Fibroblast of the aortic adventitia (primary cell): Measurements from ENCODE around the gene FOXK1. TPM values are rescaled to one million over a fixed set of nuclear protein-coding genes. Genes with fewer than 3 reads are reported as not detected.

ENCODE experiments used
- DNase-seq: peaks from one replicate; pipeline ENCODE4 v3.0.0-alpha.2; 2010; ENCODE audit warnings: low read depth
- H3K4me3 ChIP-seq: 2 replicates; pipeline ENCODE4 v1.5.1; 2011; ENCODE audit warnings: low read depth, mild to moderate bottlenecking, control low read depth, low read length, moderate library complexity
- small RNA-seq: library from RNA; depleted of rRNA; stranded (forward); fragments of <200 nt; gene quantifications from one replicate; pipeline ENCODE3, GENCODE V24; 2012
- total RNA-seq: library from RNA; depleted of rRNA; stranded (reverse); fragments of >200 nt; gene quantifications from 2 replicates; pipeline ENCODE4 v1.2.3, GENCODE V29; 2012; ENCODE audit warnings: low replicate concordance
- TF ChIP-seq, protein P1 (sequence below): IDR thresholded peaks from 2 replicates; pipeline ENCODE4 v1.5.1; 2011; ENCODE audit warnings: mild to moderate bottlenecking, low read length, control low read depth, inconsistent platforms; ENCODE audit not compliant: insufficient read depth

The FOXK1 gene
- total RNA-seq, 1 donor = 27.8 TPM

DNA sequence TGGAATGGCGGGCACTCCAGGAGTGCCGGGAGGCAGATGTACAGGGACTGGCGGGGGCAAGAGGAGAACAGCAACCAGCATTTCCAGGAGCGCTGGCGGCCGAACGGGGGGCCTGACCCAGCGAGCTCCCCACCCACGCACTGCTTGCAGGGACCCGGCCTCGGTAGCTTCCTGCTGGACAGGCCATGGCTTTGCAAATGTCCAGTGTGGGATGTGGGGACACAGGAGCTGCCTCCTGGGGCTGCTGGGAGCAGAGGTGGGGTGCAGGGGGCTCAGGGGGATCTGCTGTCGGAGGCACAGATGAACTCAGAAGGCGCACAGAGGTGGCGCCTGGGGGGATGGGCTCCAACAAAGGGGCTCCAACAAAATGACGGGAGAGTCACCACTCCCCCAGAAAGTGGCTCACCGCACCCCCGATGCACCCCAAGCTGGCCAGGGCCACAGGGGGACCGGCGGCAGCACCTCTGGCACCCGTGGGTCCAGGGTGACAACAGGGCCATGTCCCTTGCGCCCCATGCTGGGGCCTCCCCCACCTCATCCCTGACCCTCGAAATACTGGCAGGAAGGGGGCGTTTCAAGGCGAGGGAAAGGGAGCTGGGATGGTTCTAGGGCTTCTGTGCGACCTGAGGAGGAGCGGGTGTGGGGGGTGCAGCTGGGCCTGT is 134.5 kb downstream of the FOXK1 start:
- no peak for DNase-seq
- TF ChIP-seq, protein P1, sequence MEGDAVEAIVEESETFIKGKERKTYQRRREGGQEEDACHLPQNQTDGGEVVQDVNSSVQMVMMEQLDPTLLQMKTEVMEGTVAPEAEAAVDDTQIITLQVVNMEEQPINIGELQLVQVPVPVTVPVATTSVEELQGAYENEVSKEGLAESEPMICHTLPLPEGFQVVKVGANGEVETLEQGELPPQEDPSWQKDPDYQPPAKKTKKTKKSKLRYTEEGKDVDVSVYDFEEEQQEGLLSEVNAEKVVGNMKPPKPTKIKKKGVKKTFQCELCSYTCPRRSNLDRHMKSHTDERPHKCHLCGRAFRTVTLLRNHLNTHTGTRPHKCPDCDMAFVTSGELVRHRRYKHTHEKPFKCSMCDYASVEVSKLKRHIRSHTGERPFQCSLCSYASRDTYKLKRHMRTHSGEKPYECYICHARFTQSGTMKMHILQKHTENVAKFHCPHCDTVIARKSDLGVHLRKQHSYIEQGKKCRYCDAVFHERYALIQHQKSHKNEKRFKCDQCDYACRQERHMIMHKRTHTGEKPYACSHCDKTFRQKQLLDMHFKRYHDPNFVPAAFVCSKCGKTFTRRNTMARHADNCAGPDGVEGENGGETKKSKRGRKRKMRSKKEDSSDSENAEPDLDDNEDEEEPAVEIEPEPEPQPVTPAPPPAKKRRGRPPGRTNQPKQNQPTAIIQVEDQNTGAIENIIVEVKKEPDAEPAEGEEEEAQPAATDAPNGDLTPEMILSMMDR = no peak

GRCh38 chr7:4817178-4817901 is 135.2 kb downstream of the FOXK1 start:
- DNase-seq = no peak
- TF ChIP-seq, protein P1 = no peak
- no peak overlapping the region for H3K4me3 ChIP-seq

More for the DNA sequence above, 134.5 kb downstream of the FOXK1 start:
- no peak overlapping the region for H3K4me3 ChIP-seq

DNA sequence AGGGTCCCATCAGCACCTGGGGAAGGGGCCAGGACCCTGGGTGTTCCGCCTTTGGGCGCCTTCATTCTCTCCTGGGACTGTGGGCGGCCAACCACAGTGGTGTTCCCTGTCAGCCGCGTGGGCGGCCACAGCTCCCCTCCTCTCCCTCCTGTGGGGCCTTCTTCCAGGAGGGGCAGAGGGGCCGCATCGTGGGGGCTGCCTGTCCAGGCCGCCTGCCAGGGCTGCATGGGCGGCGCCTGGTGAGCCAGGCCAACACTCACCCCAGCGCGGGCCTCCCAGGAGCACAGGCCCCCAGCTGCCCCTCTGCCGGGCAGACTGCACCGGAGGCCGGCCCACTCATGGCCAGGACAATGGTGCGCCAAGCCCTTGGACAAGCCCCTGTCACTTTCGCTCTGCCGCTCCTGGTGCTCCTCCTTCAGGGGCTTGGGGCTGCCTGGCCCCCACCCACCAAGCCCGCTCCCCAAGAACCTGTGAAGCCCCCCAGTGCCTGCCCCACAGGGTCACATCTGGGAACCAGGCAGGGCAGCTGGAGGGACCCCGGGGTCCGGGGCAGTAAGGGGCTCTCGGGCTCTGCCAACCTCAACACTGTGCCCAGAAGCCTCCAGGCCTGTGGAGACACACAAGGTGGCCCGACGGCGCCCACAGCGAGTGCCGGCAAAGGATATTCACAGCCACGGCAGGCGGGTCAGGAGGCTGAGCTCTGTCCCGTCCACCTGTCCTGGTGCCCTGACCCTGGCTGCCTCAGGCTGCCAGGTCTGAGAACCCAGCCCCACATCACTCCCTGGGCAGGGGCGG is 136.1 kb downstream of the FOXK1 start:
- TF ChIP-seq, protein P1 = no peak
- DNase-seq = no peak
- H3K4me3 ChIP-seq = no peak overlapping the region

DNA sequence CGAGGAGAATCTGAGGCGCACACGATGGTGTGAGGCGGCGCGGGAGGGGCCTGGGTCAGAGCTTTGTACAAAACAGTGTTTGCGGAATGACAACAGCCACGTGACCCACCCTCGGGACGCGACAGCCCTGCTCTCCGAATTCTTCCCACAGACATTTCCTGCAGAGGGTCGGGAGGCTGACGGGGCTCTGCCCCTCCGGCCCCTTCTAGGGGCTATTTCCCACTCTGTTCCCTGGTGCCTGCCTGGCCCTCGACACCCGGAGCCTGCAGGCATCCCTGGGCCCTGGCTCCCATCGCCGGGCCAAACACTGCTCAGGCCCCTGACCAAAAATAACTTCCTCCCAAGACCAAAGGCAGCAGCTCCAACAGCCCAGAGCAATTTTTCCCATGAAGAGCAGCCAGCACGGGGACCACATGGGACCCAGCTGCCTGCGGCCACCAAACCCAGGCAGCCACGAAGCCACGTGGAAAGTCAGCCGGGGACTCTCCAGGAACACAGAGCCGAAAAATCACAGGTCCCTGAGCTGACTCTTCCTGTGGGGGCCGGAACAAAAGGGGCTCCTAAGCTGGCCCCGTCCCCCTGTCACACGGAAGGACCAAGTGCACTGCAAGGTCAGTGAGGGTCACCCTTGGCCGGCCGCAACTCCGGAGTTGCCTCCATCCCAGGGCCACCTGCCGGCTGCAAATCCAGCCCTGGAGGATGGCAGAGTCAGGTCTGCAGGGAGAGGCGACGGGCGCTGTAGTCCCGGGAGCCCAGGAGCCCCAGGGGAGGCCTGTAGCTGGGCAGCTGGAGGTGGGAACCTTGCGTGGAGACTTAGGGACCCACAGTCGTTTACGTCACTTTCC is 137.7 kb downstream of the FOXK1 start:
- no peak for DNase-seq
- TF ChIP-seq, protein P1 = no peak
- no peak overlapping the region for H3K4me3 ChIP-seq

DNA sequence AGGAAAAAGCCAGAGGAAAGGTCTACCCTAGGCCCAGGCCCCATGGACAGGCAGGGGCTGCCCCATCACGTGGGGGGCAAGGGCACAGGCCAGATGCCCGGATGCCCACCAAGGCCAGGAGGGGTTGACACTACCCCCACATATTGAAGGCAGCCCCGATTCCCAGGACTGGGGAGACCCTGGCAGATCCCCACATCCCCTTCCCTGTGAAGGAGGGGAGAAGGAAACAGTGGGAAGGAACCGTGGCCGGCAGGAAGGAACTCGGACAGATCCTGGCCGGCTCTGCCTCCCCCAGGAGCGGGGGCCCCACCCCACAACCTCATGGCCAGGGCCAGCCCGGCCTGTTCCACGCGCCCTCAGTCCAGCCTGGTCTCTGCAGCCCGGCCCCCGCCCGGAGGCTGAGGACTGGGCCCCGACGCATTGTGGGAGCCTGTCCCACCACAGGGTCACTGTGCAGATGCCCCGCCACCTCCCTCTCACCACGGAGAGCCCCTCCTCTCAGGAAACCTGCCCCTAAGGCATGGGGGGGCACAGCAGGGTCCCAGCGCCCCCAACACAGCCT is 138.4 kb downstream of the FOXK1 start:
- TF ChIP-seq, protein P1 = no peak
- no peak overlapping the region for H3K4me3 ChIP-seq
- no peak for DNase-seq

Small RNA genes within 50 kb of the gene (small RNA-seq; reads per million reads assigned to genes)
- gene MIR4656 = not detected
- gene RF00019 = not detected

Other genes with a start within 250 kb of the FOXK1 start
- gene AP5Z1, start 93.3 kb downstream of the FOXK1 start, total RNA-seq = 33.9 and 35.5 TPM in 2 replicates
- 0.18 TPM in 1 of 2 replicates, not detected in the other for gene PAPOLB, start 179.7 kb downstream of the FOXK1 start, total RNA-seq
- 0.25 and 1.4 TPM in 2 replicates for gene RADIL, start 201.4 kb downstream of the FOXK1 start, total RNA-seq